OCI-LY1 (cell line): Measurements from ENCODE around the gene PRTFDC1.

ENCODE experiments used
- CTCF ChIP-seq: fragments of 200-600 bp; sonication (generic), shearing (Covaris generic); IDR thresholded peaks from 2 replicates; pipeline ENCODE4 v1.5.1; 2017; ENCODE audit warnings: mild to moderate bottlenecking, antibody characterized with exemption, low read length, moderate library complexity, mixed read lengths
- EZH2 ChIP-seq: fragments of 200-600 bp; sonication (generic), shearing (Covaris generic); IDR thresholded peaks from 2 replicates; pipeline ENCODE4 v1.8.0; 2017; ENCODE audit warnings: borderline replicate concordance, mixed run types, mild to moderate bottlenecking, antibody characterized with exemption, low read length, moderate library complexity, mixed read lengths

GRCh38 chr10:24806262-24806661, 146.1 kb downstream of the PRTFDC1 start:
- no peak for TF ChIP-seq EZH2
- TF ChIP-seq CTCF = no peak
